HFFc6 (cell line): Measurements from ENCODE around the gene PRDM11. TPM values are rescaled to one million over a fixed set of nuclear protein-coding genes. Genes with fewer than 3 reads are reported as not detected.

ENCODE experiments used
- DNase-seq: peaks from one replicate; pipeline ENCODE4 v3.0.0-alpha.2; 2018
- H3K27ac Mint-ChIP-seq: 2 replicates; pipeline ENCODE4 v1.8.0; 2020; ENCODE audit warnings: mild to moderate bottlenecking, mixed read lengths
- H3K27me3 Mint-ChIP-seq: 2 replicates; pipeline ENCODE4 v1.8.0; 2021; ENCODE audit warnings: mild to moderate bottlenecking, moderate library complexity, mixed read lengths; ENCODE audit not compliant: insufficient read depth
- H3K36me3 Mint-ChIP-seq: 2 replicates; pipeline ENCODE4 v1.8.0; 2021; ENCODE audit warnings: low read depth, mixed read lengths
- H3K4me1 Mint-ChIP-seq: 2 replicates; pipeline ENCODE4 v1.8.0; 2020; ENCODE audit warnings: low read depth, mixed read lengths
- H3K4me3 Mint-ChIP-seq: 2 replicates; pipeline ENCODE4 v1.8.0; 2020; ENCODE audit warnings: mild to moderate bottlenecking, moderate library complexity, mixed read lengths
- H3K9me3 Mint-ChIP-seq: 2 replicates; pipeline ENCODE4 v1.8.0; 2020; ENCODE audit warnings: mild to moderate bottlenecking, mixed read lengths
- total RNA-seq, 6 experiments: library from RNA; stranded (reverse); fragmentation: NEBNext Ultra II Directional; extraction: Animal tissue kit (Norgen Biotek cat#: 25700); gene quantifications; 2 replicates in 1 of 6; 3 replicates in 5 of 6; pipeline ENCODE4 v1.2.3, GENCODE V29; 2021
- TF ChIP-seq, protein P1 (sequence below): fragments of 200-600 bp; sonication (generic); IDR thresholded peaks from 2 replicates; pipeline ENCODE4 v1.5.0; 2021; ENCODE audit warnings: antibody characterized with exemption, mild to moderate bottlenecking

Gene PRDM11
- total RNA-seq, 6 experiments from 2014 or later, result 2.0 to 5.6 (median 2.7) TPM

DNA sequence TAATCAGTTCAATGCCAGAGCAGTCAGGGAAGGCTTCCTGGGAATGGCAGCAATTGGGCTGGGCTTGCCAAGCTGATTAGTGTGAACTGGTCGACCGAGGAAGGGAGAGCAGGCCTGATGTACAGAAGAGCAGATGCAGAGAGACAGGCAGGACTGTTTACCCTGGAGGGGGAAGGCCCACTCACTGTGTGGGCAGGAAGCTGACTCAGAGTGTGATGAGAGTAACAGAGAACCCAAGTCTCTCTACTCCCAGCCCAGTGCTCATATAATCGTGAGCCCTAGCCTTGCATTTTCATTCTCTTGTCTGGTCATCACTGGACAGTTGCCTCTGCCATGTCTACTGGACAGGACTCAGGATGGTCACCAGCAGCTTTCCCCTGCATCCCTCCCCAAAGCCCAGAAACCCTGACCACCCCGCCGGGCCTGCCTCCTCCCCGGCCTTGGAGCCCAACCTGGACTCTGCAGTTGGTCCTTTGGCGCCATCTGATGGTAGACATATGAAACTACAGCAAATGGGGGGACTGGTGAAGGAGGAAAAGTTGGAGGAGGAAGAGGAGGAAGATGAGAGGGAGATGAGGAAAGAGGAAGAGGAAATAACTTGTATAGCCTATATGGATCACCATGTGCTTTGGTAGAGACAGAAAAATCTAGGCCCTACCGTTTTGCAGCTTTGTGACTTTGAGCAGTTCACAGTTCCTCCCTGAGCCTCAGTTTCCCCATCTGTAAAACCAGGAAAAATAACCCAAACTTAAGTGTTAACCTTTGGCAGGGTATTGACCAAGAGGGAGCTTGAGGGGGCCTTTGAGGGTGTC lies 43.4 kb upstream of the PRDM11 start:
- TF ChIP-seq, protein P1, sequence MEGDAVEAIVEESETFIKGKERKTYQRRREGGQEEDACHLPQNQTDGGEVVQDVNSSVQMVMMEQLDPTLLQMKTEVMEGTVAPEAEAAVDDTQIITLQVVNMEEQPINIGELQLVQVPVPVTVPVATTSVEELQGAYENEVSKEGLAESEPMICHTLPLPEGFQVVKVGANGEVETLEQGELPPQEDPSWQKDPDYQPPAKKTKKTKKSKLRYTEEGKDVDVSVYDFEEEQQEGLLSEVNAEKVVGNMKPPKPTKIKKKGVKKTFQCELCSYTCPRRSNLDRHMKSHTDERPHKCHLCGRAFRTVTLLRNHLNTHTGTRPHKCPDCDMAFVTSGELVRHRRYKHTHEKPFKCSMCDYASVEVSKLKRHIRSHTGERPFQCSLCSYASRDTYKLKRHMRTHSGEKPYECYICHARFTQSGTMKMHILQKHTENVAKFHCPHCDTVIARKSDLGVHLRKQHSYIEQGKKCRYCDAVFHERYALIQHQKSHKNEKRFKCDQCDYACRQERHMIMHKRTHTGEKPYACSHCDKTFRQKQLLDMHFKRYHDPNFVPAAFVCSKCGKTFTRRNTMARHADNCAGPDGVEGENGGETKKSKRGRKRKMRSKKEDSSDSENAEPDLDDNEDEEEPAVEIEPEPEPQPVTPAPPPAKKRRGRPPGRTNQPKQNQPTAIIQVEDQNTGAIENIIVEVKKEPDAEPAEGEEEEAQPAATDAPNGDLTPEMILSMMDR, result peak; percentile 98
- H3K27me3 Mint-ChIP-seq, result peaks cover 46% of the 10 kb centered on the region
- peak overlapping the region; percentile 57; the same call in 1 of the 2 replicates for H3K27ac Mint-ChIP-seq
- no peaks in the 10 kb centered on the region for H3K36me3 Mint-ChIP-seq
- peak overlapping the region; percentile 71 for H3K4me3 Mint-ChIP-seq
- no peaks in the 10 kb centered on the region for H3K9me3 Mint-ChIP-seq
- DNase-seq, result peak; percentile 75
- H3K4me1 Mint-ChIP-seq, result peaks cover 14% of the 10 kb centered on the region

DNA sequence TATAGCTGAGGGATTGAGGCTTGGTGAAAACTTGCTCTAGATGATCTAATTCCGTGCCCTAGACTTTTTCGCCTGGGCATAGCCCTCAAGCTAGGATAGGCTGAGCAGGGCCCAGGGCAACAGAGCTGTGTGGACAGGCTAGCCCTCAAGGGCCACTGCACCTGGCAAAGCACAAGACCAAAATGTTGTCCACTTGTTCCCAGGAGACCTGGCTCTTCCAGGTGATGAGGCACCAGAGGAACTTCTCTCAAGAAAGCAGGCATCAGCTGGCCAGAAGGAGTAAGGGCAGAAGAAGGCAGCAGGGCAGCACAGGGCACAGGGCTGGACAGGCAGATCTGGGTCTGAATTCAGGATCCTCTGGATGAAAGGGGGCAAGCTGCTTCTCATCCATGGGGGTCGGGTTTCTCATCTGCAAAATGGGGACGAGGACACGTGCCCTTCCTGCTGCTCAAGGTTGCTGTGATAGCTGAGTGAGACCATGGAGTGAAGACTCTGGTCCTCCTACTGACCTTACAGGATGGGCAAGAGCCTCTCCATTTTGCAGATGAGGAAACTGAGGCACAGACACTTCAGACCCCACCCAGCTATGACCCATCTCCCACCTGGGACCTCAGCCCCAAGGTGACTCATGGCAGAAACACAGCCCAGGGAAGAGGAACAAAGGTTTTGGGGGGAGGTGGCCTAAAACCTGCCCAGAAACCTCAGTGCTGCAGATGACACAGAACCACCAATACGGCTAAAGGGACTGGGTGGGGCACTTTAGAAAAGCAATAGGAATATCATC lies 42.2 kb upstream of the PRDM11 start:
- H3K9me3 Mint-ChIP-seq, result no peaks in the 10 kb centered on the region
- H3K27me3 Mint-ChIP-seq, result peaks cover 42% of the 10 kb centered on the region
- no peaks in the 10 kb centered on the region for H3K36me3 Mint-ChIP-seq
- H3K4me1 Mint-ChIP-seq, result peaks cover 14% of the 10 kb centered on the region
- no peak overlapping the region for H3K4me3 Mint-ChIP-seq
- DNase-seq, result no peak
- H3K27ac Mint-ChIP-seq, result no peak overlapping the region
- TF ChIP-seq, protein P1, result no peak

DNA sequence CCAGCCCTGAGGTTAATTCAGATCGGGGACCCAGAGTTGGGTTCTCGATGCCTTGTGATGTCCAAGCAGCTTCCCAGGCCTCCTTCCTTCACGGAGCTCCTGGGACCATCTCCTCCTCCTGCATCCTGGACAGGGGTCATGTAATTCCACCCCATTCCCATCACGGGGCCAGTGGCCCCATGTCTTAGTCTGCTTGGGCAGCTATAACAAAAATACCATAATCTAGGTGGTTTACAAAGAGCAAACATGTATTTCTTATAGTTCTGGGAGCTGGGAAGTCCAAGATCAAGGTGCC lies 41.7 kb upstream of the PRDM11 start:
- no peak for DNase-seq
- Mint-ChIP-seq H3K9me3 (no peaks in the 10 kb centered on the region), H3K4me1 (peaks cover 14% of the 10 kb centered on the region), H3K27me3 (peaks cover 47% of the 10 kb centered on the region), H3K27ac (no peak overlapping the region), H3K4me3 (no peak overlapping the region), H3K36me3 (no peaks in the 10 kb centered on the region)
- TF ChIP-seq, protein P1, result no peak

DNA sequence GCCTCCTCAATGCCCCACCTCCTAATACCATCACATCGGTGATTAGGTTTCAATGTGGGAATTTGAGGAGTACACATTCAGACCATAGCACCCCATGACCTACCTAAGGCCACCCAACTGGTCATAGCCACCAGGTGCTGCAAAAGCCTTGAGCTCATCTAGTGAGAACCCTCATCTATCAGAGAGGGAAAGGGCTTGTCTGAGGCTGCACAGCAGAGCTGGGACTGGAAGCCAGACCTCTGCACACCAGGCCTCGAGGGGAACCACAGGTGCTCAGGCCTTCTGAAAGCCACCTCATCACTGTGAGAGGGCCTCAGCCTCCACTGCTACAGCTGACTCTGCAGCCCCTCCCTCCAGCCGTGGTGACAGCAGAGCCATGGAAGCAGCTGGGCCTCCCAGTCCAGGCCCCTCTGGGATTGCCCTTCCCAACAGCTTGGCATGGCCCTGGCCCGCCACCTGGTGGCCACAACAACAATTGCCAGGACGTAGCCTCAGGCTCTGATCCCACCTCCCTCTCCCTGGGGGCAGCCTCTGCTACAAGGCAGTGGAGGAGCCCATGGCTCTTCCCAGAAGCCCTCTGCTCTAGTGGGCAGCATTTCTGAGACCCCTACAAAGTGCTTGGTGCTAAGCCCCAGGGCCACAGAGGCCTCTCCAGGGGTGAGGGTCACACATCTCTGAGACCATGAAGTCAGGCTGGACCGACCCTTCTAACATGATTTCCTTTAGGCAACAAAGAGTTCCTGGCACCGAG lies 41.0 kb upstream of the PRDM11 start:
- TF ChIP-seq, protein P1, result peak; percentile 98
- peaks cover 14% of the 10 kb centered on the region for H3K4me1 Mint-ChIP-seq
- H3K4me3 Mint-ChIP-seq, result no peak overlapping the region
- peak; percentile 39 for DNase-seq
- H3K27me3 Mint-ChIP-seq, result peaks cover 43% of the 10 kb centered on the region
- no peaks in the 10 kb centered on the region for H3K36me3 Mint-ChIP-seq
- H3K27ac Mint-ChIP-seq, result no peak overlapping the region
- no peaks in the 10 kb centered on the region for H3K9me3 Mint-ChIP-seq

DNA sequence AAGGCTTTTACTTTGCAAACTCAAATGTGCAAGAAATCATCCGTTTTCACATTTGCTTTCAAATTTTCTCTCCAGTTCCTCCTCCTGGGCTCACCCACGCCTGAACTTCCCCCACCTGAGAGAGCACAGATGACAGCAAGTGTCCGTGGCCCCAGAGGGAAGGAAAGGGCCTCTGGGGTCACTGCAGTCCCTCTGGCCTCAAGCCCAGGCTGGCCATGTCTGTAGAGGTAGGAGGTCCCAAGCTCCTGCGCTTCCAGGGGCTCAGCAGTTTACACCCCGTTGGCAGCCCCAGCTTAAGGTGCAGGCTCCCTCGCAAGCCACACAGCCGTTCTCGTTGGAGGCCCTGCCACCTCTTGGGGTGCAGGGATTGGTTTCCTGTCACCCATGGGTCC lies 40.5 kb upstream of the PRDM11 start:
- Mint-ChIP-seq H3K4me3 (no peak overlapping the region), H3K27ac (no peak overlapping the region), H3K27me3 (peaks cover 38% of the 10 kb centered on the region)

More for the DNA sequence above, 40.5 kb upstream of the PRDM11 start:
- Mint-ChIP-seq H3K36me3 (no peaks in the 10 kb centered on the region), H3K9me3 (no peaks in the 10 kb centered on the region), H3K4me1 (peaks cover 14% of the 10 kb centered on the region)
- TF ChIP-seq, protein P1, result no peak
- DNase-seq, result no peak
